GM18907 (cell line): Measurements from ENCODE around the gene PAWR.
"Not testable (repeated sequence)": the region's sequence is repeated elsewhere in the genome, so short reads cannot be mapped to it uniquely, and the experiment has no call there.

ENCODE experiments used
- ATAC-seq: cut with Tn5 transposase; IDR thresholded peaks from one replicate; pipeline ENCODE4 v1.9.1; 2021; ENCODE audit warnings: mild to moderate bottlenecking, moderate library complexity; ENCODE audit not compliant: unreplicated experiment

The PAWR gene

GRCh38 chr12:79596719-79597350 is 93.9 kb downstream of the PAWR start:
- ATAC-seq = no peak

DNA sequence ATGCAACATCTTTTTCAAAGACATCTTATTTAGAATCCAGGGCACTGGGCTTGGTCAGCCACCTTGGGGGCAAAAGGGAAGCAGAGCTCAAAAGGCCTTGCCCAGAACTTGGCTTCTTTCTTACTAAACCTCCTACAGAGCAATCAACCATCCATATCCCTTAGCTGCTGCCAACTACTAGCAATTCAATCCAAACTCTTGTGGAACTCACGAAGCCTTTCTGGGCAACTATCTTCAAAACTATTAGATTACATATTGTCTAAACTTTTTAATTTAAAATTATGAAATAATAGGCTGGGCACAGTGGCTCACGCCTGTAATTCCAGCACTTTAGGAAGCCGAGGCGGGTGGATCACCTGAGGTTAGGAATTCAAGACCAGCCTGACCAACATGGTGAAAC is 95.5 kb downstream of the PAWR start:
- ATAC-seq = no peak

- no peak for ATAC-seq
These were observed 97.9 kb downstream of the PAWR start for GRCh38 chr12:79592865-79593264.

DNA sequence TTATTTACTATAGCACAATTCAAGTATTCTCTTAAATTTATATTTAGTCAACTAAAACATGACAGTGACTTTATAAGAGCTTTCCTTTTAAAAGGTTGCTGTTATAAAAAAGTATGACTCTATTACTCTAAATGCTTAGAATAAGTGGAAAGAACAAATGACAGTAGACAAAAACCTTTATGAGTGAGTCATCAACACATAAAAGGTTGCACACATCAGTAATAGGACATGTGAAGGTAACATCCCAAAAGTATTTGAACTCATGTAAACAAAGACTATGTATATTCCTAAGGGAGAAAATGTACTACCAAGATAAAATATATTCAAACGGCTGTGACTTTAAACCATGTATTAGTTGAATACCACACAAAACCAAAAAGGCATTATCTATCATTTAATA is 98.8 kb downstream of the PAWR start:
- no peak for ATAC-seq

DNA sequence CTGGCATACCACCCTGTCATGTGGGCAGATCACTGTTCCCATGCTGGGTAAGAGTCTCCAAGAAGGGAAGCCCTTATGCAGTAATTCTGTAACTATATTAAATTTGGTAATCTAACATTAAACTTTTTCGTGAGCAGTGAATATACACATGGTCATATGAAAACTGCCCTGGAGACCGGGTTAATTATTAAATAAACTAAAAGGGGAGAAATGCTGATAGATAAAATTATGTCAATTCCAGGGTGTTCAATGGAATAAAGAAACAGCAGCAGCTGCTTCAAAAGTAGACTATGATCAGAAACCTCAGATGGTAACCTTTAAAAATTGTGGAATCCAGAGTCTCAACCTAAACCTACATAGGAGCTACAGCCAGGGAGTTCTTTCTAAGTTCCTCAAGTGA is 100.0 kb downstream of the PAWR start:
- no peak for ATAC-seq

- ATAC-seq = no peak
These were observed 103.4 kb downstream of the PAWR start for GRCh38 chr12:79587368-79587767.

DNA sequence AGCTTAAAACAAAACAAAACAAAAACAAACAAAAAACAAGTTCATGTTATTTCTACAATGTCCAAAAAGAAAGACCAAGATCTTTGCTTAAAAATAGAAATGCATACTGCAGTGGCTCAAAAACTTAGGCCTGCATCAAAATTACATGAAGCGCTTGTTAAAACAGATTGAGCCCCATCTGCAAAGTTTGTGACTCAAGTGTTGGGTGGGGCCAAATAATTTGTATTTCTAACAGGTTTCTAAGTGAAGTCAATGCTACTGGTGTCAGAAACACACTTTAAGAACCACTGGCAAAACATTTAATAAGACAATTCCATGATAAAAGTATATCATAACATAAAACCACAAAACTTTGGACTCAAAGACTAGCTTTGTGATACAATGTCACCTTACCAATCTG is 105.6 kb downstream of the PAWR start:
- no peak for ATAC-seq

GRCh38 chr12:79573820-79574219 is 116.9 kb downstream of the PAWR start:
- ATAC-seq = no peak

DNA sequence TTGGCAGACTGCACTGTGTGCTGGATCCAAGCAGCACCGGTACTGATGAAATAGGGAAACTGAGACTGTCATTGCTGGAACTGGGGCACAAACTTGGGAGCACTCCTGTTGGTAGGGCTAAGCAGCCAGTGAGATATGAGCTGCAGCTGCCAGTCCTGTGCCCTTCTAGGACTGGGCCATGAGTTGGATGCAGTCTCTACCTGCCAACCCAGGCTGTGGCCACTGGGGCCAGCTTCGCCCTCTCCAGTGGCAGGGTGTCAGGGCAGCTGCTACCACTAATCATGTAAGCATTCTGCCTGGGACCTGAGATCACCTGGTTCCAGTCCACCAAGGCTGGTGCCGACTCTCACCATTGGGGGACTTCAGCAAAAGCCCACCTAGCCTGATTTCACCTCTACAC is 121.1 kb downstream of the PAWR start:
- ATAC-seq = no peak

DNA sequence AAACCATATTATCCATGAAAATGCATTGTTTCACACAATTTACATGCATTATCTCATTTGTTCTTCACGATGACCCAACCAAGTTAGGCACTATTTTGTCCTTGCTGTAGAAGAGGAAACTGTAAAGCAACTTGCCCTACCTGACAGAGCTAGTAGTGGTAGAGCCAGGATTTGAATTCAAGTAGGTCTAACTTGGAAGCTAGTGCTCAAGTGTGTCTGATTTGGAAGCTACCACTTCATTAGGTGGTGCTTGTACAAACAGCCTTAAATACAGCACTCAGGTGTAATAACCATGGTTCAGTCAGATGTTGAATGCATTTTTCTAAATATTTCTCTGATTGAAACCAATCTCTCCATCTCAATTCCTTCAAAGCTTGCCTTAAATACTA is 123.6 kb downstream of the PAWR start:
- ATAC-seq = no peak

GRCh38 chr12:79566452-79567174 is 124.2 kb downstream of the PAWR start:
- no peak for ATAC-seq

GRCh38 chr12:79564727-79565350 is 125.9 kb downstream of the PAWR start:
- not testable (repeated sequence) for ATAC-seq

GRCh38 chr12:79563021-79563740 is 127.6 kb downstream of the PAWR start:
- ATAC-seq = no peak

- no peak for ATAC-seq
These were observed 129.2 kb downstream of the PAWR start for GRCh38 chr12:79561401-79562132.

DNA sequence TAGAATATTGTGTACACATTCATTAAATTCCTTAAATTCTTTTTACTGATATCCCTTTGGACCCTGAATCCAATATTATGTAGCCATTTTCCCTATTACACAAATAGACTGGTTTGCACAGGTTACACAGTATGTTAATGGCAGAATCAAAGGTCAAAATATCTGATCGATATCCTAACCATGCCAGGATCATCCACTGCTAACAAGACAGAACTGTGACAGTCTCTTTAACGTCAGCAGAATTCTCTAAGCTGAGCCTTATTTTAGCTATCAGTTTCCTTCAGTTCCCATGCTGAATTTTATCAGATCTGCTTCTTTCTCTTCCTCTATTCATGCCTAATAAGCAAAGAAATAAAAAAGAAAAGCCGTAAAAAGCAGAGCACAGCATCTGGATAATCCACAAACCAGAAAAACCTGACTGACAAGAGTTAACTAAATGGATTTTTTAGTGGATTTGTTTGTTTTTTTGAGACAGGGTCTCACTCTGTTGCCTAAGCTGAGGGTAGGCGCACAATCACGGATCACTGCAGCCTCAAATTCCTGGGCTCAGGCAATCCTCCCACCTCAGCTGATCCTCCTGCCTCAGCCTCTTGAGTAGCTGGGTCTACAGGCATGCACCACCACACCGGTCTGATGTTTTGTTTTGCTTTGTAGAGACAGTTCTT is 130.4 kb downstream of the PAWR start:
- no peak for ATAC-seq

GRCh38 chr12:79559591-79559990 is 131.2 kb downstream of the PAWR start:
- no peak for ATAC-seq

DNA sequence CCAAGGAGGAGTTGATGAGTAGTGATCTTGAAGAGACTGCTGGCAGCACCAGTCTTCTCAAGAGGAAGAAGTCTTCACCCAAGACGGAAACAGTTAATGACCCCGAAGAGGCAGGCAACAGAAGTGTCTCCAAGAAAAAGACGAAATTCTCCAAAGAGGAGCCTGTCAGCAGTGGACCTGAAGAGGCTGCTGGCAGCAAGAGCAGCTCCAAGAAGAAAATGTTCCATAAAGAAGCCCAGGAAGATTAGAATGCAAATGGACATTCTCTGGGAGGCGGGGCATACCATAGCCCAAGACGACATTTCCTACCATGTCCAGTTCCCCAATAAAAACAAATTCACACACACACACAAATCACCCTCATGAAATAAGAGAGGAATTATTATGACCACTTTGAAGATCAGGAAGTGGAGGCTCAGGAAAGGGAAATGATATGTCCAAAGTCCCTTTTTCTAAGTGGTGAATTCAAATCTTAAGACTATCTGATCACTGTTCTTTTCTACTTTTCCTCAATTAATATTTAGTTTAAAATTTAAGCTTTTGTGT is 131.8 kb downstream of the PAWR start:
- ATAC-seq = no peak

DNA sequence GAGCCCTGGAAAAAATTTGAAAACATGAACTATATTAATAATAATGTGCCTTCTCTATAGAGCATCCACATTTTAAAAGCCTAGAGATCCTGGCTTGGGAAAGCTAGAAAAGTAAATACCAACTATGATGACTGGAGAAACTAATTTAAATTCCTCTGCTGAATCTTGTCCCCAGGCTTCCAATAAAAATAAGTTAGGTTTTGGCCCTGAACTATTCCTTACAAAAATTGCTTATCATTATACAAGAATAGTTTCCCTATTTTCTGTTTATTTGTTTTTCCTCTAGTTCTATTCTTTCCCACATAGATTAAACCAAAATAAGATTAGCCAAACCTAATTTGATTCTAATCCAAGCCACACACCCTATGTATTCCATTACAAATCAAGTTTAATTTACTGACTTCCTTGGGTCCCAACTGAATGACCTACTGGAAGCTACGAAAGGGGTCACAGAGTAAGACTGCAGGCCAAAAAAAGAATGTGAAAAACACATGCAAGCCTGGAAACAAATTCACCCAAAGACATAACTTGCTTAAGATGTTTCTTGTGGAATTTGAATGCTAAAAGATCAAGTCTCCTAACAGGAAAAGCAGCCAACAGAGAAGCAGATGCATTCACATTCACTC is 133.0 kb downstream of the PAWR start:
- ATAC-seq = no peak

- ATAC-seq = peak; percentile 60
These were observed 135.5 kb downstream of the PAWR start for GRCh38 chr12:79555028-79555925.
